Cardiac muscle cell (in vitro differentiated cells and primary cell): ENCODE measurements around the gene HBZ. TPM values are rescaled to one million over a fixed set of nuclear protein-coding genes. Genes with fewer than 3 reads are reported as not detected.
A peak's percentile ranks its signal among the peaks of the same experiment; 100 is the strongest.

Source experiments
- DNase-seq, 2 donors: peaks; one replicate each; pipeline versions ENCODE4 v3.0.0 to v3.0.0-alpha.2; 2010 to 2017; ENCODE audit warnings: low read depth in 1 of 2, low spot score in 1 of 2
- H3K27ac ChIP-seq: fragments of 200-600 bp; sonication (generic); 2 replicates; pipeline ENCODE4 v1.5.1; 2016
- H3K27me3 ChIP-seq: fragments of 200-600 bp; sonication (generic); 2 replicates; pipeline ENCODE4 v1.6.0; 2016; ENCODE audit warnings: control low read depth
- H3K36me3 ChIP-seq: fragments of 200-600 bp; sonication (generic); 2 replicates; pipeline ENCODE4 v1.5.1; 2016; ENCODE audit warnings: control low read depth
- H3K4me1 ChIP-seq: fragments of 200-600 bp; sonication (generic); 2 replicates; pipeline ENCODE4 v1.8.1; 2017; ENCODE audit warnings: low read depth, mild to moderate bottlenecking, mixed run types
- H3K4me3 ChIP-seq: fragments of 200-600 bp; sonication (generic); 2 replicates; pipeline ENCODE4 v1.5.1; 2016; ENCODE audit warnings: mild to moderate bottlenecking
- H3K9me3 ChIP-seq: fragments of 200-600 bp; sonication (generic); 2 replicates; pipeline ENCODE4 v1.5.1; 2017; ENCODE audit warnings: low read depth, mild to moderate bottlenecking, control low read depth
- CTCF ChIP-seq: IDR thresholded peaks from 2 replicates; pipeline ENCODE4 v1.5.1; 2012; ENCODE audit warnings: low read depth, mild to moderate bottlenecking, low read length
- polyA plus RNA-seq: library from polyadenylated mRNA; unstranded; fragments of >200 nt; fragmentation: Nextera tagmentation; extraction: Ambion mirVana; gene quantifications from 2 replicates; pipeline ENCODE4 v1.2.1, GENCODE V29; 2016
- total RNA-seq: library from RNA; depleted of rRNA; stranded (reverse); fragments of >200 nt; gene quantifications from 2 replicates; pipeline ENCODE4 v1.2.3, GENCODE V29; 2016

Gene HBZ
- total and polyA plus RNA-seq, 2 experiments from 2014 or later: not detected

DNA sequence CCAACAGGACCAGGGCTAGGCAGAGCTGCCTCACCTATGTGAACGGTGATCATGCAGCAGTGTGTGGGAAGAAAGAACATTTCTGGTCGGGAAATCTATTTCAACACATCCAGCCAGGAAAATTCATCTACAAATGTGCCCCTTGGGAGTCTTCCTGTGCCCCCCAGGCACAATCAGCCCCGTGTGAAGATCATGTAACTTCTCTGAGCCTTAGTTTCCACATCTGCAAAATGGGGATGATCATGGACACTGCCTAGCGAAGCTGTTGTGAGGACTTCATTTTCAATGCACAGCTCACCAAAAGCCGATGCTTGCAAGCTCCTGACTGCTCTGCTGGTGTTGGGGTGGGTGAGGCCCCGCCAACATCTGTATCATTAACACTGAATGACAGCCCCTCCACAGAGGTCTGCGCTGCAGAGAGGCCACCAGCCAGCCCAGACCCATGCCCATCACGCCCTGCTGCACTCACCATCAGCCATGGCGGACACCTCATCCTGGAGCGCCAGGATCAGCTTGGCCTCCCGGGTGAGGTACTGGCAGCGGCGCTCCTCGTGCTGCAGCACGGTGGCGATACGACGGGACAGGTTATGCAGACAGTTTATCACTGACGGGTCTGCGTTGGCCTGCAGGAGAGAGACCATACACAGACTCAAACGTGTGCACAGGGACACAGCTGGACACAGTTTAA, 40.1 kb upstream of the HBZ start:
- H3K4me1 ChIP-seq: peaks cover 5% of the 10 kb centered on the region
- no peak for DNase-seq
- no peak overlapping the region for H3K4me3 ChIP-seq
- H3K36me3 ChIP-seq: peaks cover 15% of the 10 kb centered on the region
- H3K27ac ChIP-seq: no peak overlapping the region
- no peaks in the 10 kb centered on the region for H3K27me3 ChIP-seq
- H3K9me3 ChIP-seq: no peaks in the 10 kb centered on the region
- no peak for TF ChIP-seq CTCF

DNA sequence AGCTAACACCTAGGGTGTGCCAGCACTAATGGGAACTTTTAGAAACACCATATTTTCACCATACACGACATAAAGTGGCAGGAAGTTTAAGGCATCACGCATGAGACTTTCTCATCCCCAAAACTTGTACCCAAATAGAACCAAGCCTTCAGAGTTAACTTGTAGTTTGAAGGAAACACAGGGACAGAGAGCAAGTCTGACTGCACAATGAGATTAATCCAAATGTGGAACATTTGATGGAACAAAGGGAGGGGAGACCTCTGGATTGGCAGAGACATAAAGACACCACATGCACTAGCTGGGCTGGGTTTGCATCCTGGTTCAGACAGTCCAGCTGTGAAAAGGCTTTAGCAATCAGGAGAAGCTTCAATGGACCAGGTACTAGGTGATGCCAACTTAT, 38.1 kb upstream of the HBZ start:
- H3K36me3 ChIP-seq: peaks cover 11% of the 10 kb centered on the region

GRCh38 chr16:116015-116414, 36.4 kb upstream of the HBZ start:
- Histone ChIP-seq H3K9me3 (no peaks in the 10 kb centered on the region), H3K4me1 (peaks cover 5% of the 10 kb centered on the region), H3K4me3 (no peak overlapping the region), H3K36me3 (peaks cover 6% of the 10 kb centered on the region), H3K27ac (no peak overlapping the region), H3K27me3 (no peaks in the 10 kb centered on the region)
- DNase-seq: no peak
- TF ChIP-seq CTCF: no peak

More for the DNA sequence above, 38.1 kb upstream of the HBZ start:
- no peak overlapping the region for H3K4me3 ChIP-seq
- no peak for TF ChIP-seq CTCF
- no peak for DNase-seq
- no peak overlapping the region for H3K27ac ChIP-seq
- peaks cover 5% of the 10 kb centered on the region for H3K4me1 ChIP-seq
- H3K9me3 ChIP-seq: no peaks in the 10 kb centered on the region
- no peaks in the 10 kb centered on the region for H3K27me3 ChIP-seq

GRCh38 chr16:117379-118365, 34.8 kb upstream of the HBZ start:
- Histone ChIP-seq H3K27me3 (no peaks in the 10 kb centered on the region), H3K36me3 (no peaks in the 10 kb centered on the region), H3K4me1 (peaks cover 5% of the 10 kb centered on the region), H3K27ac (no peak overlapping the region), H3K9me3 (no peaks in the 10 kb centered on the region), H3K4me3 (no peak overlapping the region)
- peak; percentile 73 for TF ChIP-seq CTCF
- peak; percentile 58 to 85 for DNase-seq

GRCh38 chr16:118857-119256, 33.6 kb upstream of the HBZ start:
- Histone ChIP-seq H3K27me3 (no peaks in the 10 kb centered on the region), H3K27ac (no peak overlapping the region), H3K4me1 (no peaks in the 10 kb centered on the region), H3K36me3 (no peaks in the 10 kb centered on the region), H3K4me3 (no peak overlapping the region), H3K9me3 (no peaks in the 10 kb centered on the region)
- DNase-seq: no peak
- no peak for TF ChIP-seq CTCF
